Mucosa of descending colon (tissue), 3 donors: ENCODE data around the gene COX4I1. TPM values are rescaled to one million over a fixed set of nuclear protein-coding genes. Genes with fewer than 3 reads are reported as not detected.

Experiments
- ATAC-seq: fragments of 200-7000 bp; cut with Tn5 transposase; one replicate; pipeline ENCODE4 v1.9.1; 2020; ENCODE audit warnings: mild to moderate bottlenecking, moderate library complexity
- DNase-seq, 3 donors: peaks; one replicate each; pipeline ENCODE4 v3.0.0-alpha.2; 2020
- H3K36me3 ChIP-seq: fragments of 200-600 bp; one replicate; pipeline ENCODE4 v1.8.0; 2021; ENCODE audit warnings: low read depth, mild to moderate bottlenecking
- H3K4me1 ChIP-seq: fragments of 200-600 bp; one replicate; pipeline ENCODE4 v1.8.0; 2021; ENCODE audit warnings: low read depth, mild to moderate bottlenecking
- H3K4me3 ChIP-seq: fragments of 200-600 bp; one replicate; pipeline ENCODE4 v1.8.0; 2021; ENCODE audit warnings: mild to moderate bottlenecking
- H3K9me3 ChIP-seq: fragments of 200-600 bp; one replicate; pipeline ENCODE4 v1.8.0; 2021; ENCODE audit warnings: mild to moderate bottlenecking
- CTCF ChIP-seq: fragments of 200-600 bp; IDR thresholded peaks from one replicate; pipeline ENCODE4 v1.8.0; 2022; ENCODE audit warnings: antibody characterized with exemption, mild to moderate bottlenecking
- intact Hi-C, 2 donors: fragments of 100-400 bp; cut with DNase I in 1 of 2; cut with micrococcal nuclease in 1 of 2; formaldehyde crosslinking; loops; one replicate each; pipeline versions ENCODE4 v1.11.0 to v1.11.1; 2022; cut with DNase I, micrococcal nuclease
- total RNA-seq, 3 donors: library from RNA; stranded (reverse); fragmentation: NEBNext Ultra II Directional in 2 of 3; extraction: Animal tissue kit (Norgen Biotek cat#: 25700) in 2 of 3; gene quantifications; one replicate each; pipeline versions ENCODE4 v1.2.1 to v1.2.4, GENCODE V29; 2021 to 2023
- donor health status: DM: no; HTN: no; CAD: no; lungs with moderate emphysema.
- donor health status: DM: no; HTN: no; CAD: no.
- donor health status: DM: no; HTN: yes; CAD: no.

COX4I1 gene
- total RNA-seq, 3 donors from 2014 or later: 793 to 1,140 (median 1,020) TPM

DNA sequence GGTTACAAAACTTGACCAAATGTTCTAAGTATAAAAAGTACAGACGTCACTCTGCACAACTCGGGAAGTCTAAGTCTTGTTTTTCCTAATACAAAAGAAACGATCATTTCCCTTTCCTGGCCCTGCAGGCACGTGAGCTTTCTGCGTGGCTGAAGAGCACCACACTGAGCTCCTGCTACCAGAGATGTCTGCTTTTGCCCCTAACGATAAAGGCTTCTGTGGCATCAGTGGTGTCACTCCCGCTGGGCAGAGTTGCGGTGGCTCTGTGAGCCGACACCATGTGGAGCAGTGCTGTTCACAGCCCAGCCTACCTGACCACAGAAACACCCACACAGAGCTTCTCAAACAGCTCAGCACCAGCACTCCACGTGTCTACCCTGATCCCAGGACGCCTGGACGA, 20.6 kb upstream of the COX4I1 start:
- Histone ChIP-seq H3K9me3 (no peaks in the 10 kb centered on the region), H3K4me1 (peaks cover 2% of the 10 kb centered on the region), H3K4me3 (no peak overlapping the region), H3K36me3 (no peaks in the 10 kb centered on the region)
- TF ChIP-seq CTCF: no peak
- no peak for ATAC-seq
- intact Hi-C loops: no loop called here
- no peak for DNase-seq

- Histone ChIP-seq H3K9me3 (no peaks in the 10 kb centered on the region), H3K36me3 (no peaks in the 10 kb centered on the region), H3K4me3 (no peak overlapping the region), H3K4me1 (peaks cover 2% of the 10 kb centered on the region)
- TF ChIP-seq CTCF: no peak
- DNase-seq: no peak
- intact Hi-C loops: no loop called here
- no peak for ATAC-seq
Measured at GRCh38 chr16:85780281-85780680, 19.2 kb upstream of the COX4I1 start.

- H3K36me3 ChIP-seq: no peaks in the 10 kb centered on the region
- no peak for DNase-seq
- no peak for ATAC-seq
- no peak for TF ChIP-seq CTCF
- intact Hi-C loops: no loop called here
- H3K4me1 ChIP-seq: peaks cover 2% of the 10 kb centered on the region
- no peak overlapping the region for H3K4me3 ChIP-seq
- no peaks in the 10 kb centered on the region for H3K9me3 ChIP-seq
Measured at GRCh38 chr16:85781156-85781555, 18.3 kb upstream of the COX4I1 start.

DNA sequence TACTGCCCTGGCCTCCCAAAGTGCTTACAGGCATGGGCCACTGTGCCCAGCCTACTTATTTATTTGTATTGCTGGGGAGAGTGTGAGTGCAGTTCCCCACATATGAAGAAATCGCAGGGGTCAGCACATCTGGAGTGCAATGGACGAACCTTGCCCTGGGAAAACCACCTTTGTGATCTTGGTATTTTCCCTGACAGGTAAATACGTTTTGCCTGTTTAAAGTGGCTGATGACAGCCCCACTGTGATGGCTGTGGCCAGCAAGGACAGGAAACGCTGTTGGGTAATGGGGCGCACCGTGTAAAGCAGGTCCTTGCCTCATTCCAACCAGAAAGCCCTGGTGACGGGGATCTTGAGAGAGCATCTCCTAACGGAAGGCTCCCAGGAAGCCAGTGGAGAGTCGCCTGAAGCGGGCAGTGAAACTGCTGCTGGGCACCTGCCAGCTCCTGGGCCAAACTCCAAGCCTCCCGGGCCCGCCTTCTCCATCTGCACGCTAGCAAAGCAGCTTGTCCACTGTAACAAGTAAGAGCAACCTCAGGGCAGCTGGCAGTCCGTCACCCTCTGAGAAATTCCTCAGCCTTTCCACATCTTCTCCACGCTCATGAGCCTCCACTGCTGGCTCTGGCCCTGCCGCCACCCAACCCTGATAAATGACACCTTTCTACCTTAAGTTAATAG, 17.7 kb upstream of the COX4I1 start:
- DNase-seq: peak in 2 of 3 donors; percentile 53 to 62
- Histone ChIP-seq H3K4me3 (no peak overlapping the region), H3K9me3 (no peaks in the 10 kb centered on the region), H3K4me1 (peaks cover 2% of the 10 kb centered on the region), H3K36me3 (no peaks in the 10 kb centered on the region)
- TF ChIP-seq CTCF: no peak
- ATAC-seq: peak; percentile 64
- intact Hi-C loops: no loop called here

- intact Hi-C loops: no loop called here
- Histone ChIP-seq H3K36me3 (no peaks in the 10 kb centered on the region), H3K4me1 (peaks cover 2% of the 10 kb centered on the region), H3K9me3 (no peaks in the 10 kb centered on the region), H3K4me3 (no peak overlapping the region)
- ATAC-seq: no peak
- DNase-seq: no peak
- no peak for TF ChIP-seq CTCF
Measured at GRCh38 chr16:85782451-85782850, 17.0 kb upstream of the COX4I1 start.

GRCh38 chr16:85783441-85783840, 16.1 kb upstream of the COX4I1 start:
- H3K9me3 ChIP-seq: no peaks in the 10 kb centered on the region
- DNase-seq (no peak), ATAC-seq (no peak)
- no peaks in the 10 kb centered on the region for H3K36me3 ChIP-seq
- intact Hi-C loops: no loop called here
- H3K4me1 ChIP-seq: peaks cover 2% of the 10 kb centered on the region
- TF ChIP-seq CTCF: no peak
- no peak overlapping the region for H3K4me3 ChIP-seq
